WTC11 (cell line): Measurements from ENCODE around the gene GPD1L.

Source experiments
- ATF1 ChIP-seq: sonication (generic); formaldehyde crosslinking; IDR thresholded peaks from 2 replicates; pipeline ENCODE4 v1.8.1; 2023; ENCODE audit warnings: mild to moderate bottlenecking, moderate library complexity, missing genetic modification reagents
- ATF2 ChIP-seq: sonication (generic); formaldehyde crosslinking; IDR thresholded peaks from 2 replicates; pipeline ENCODE4 v1.8.1; 2022; ENCODE audit warnings: low read depth, missing genetic modification reagents, borderline replicate concordance
- CREB1 ChIP-seq: sonication (generic); formaldehyde crosslinking; IDR thresholded peaks from 2 replicates; pipeline ENCODE4 v1.8.0; 2023; ENCODE audit warnings: mild to moderate bottlenecking, missing genetic modification reagents
- CTCF ChIP-seq: fragments of 200-600 bp; IDR thresholded peaks from 2 replicates; pipeline ENCODE4 v1.8.0; 2022; ENCODE audit warnings: antibody characterized with exemption
- ESRRA ChIP-seq: sonication (generic); formaldehyde crosslinking; IDR thresholded peaks from 2 replicates; pipeline ENCODE4 v1.8.1; 2022; ENCODE audit warnings: mild to moderate bottlenecking, missing genetic modification reagents, borderline replicate concordance
- GRHL2 ChIP-seq: fragments of 250-450 bp; sonication (Bioruptor Pico); IDR thresholded peaks from 2 replicates; pipeline ENCODE4 v1.8.0; 2022; ENCODE audit warnings: mild to moderate bottlenecking, moderate library complexity; ENCODE audit not compliant: insufficient replicate concordance, severe bottlenecking
- KAT7 ChIP-seq: sonication (generic); formaldehyde crosslinking; IDR thresholded peaks from 2 replicates; pipeline ENCODE4 v1.8.1; 2023; ENCODE audit warnings: missing genetic modification reagents, mild to moderate bottlenecking, borderline replicate concordance
- MAX ChIP-seq: sonication (generic); formaldehyde crosslinking; IDR thresholded peaks from 2 replicates; pipeline ENCODE4 v1.8.0; 2022; ENCODE audit warnings: mild to moderate bottlenecking, missing genetic modification reagents
- NR1H2 ChIP-seq: sonication (generic); formaldehyde crosslinking; IDR thresholded peaks from 2 replicates; pipeline ENCODE4 v1.9.0; 2021; ENCODE audit warnings: mild to moderate bottlenecking, moderate library complexity, missing genetic modification reagents
- RELA ChIP-seq: sonication (generic); formaldehyde crosslinking; IDR thresholded peaks from 2 replicates; pipeline ENCODE4 v1.8.1; 2022; ENCODE audit warnings: missing genetic modification reagents, mild to moderate bottlenecking, borderline replicate concordance
- SMAD3 ChIP-seq: sonication (generic); formaldehyde crosslinking; IDR thresholded peaks from 2 replicates; pipeline ENCODE4 v1.8.0; 2022; ENCODE audit warnings: missing genetic modification reagents, mild to moderate bottlenecking, borderline replicate concordance
- TP53 ChIP-seq: sonication (generic); formaldehyde crosslinking; IDR thresholded peaks from 2 replicates; pipeline ENCODE4 v1.8.1; 2023; ENCODE audit warnings: mild to moderate bottlenecking, missing genetic modification reagents
- USF1 ChIP-seq: sonication (generic); formaldehyde crosslinking; IDR thresholded peaks from 2 replicates; pipeline ENCODE4 v1.8.0; 2022; ENCODE audit warnings: mild to moderate bottlenecking, missing genetic modification reagents

GRCh38 chr3:32172420-32172819 lies 66.0 kb downstream of the GPD1L start:
- no peak for TF ChIP-seq RELA
- no peak for TF ChIP-seq CREB1
- no peak for TF ChIP-seq CTCF
- no peak for TF ChIP-seq ESRRA (CRISPR knock-in tag)
- no peak for TF ChIP-seq ATF1 (CRISPR knock-in tag)
- TF ChIP-seq MAX = no peak
- TF ChIP-seq GRHL2 (CRISPR knock-in tag) = no peak
- no peak for TF ChIP-seq KAT7
- no peak for TF ChIP-seq SMAD3 (CRISPR knock-in tag)
- TF ChIP-seq ATF2 (CRISPR knock-in tag) = no peak
- TF ChIP-seq USF1 = no peak
- no peak for TF ChIP-seq TP53 (CRISPR knock-in tag)
- TF ChIP-seq NR1H2 (CRISPR knock-in tag) = no peak
